GM18508 (cell line): ENCODE data around the gene CRYBB1.
"Not testable (repeated sequence)": the region's sequence is repeated elsewhere in the genome, so short reads cannot be mapped to it uniquely, and the experiment has no call there.

ENCODE experiments used
- ATAC-seq: cut with Tn5 transposase; IDR thresholded peaks from one replicate; pipeline ENCODE4 v1.9.1; 2021; ENCODE audit warnings: moderate number of reproducible peaks; ENCODE audit not compliant: insufficient read depth, unreplicated experiment

CRYBB1 gene

DNA sequence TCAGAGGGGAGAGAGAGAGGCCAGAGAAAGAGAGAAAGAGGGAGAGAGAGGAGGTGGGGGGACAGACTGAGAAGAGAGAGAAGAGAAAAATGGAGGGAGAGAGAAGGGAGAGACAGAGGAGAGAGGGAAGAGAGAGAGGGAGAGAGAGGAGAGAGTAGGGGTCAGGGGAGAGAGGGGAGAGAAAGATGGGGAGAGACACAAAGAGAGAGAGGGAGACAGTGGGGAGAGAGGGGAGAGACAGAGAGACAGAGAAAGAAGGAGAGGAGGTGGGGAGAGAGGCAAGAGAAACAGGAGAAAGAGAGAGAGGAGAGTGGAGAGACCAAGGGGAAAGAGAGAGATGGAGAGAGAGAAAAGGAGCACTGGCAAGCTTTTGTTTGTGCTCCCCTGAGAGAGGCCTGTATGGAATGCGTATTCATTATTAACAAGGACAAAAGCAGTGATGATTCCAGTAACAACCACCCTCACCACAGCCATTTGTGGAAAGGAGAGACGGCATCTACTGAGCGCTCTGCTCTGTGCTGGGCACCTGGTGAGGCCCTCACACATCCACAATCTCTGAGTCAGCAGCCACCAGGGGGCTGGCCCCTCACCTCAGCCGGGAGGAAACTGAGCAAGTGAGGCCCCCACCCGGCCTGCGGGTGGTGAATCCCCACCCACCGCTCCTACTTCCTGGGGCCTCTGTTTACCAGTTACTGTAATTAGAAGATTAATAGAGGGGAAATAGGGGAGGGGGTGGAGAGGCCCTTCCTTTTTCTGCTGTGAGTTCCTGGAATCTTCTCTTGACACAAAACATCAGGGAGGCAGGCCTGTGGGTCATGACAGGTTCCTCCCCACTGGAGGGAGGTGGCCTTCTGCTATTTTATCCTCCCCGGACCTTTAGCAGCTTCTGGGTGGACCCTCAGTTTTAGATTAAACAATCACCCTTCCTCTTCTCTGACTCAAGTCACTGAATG, 24.9 kb upstream of the CRYBB1 start:
- ATAC-seq, result no peak

GRCh38 chr22:26636296-26636695, 18.5 kb upstream of the CRYBB1 start:
- ATAC-seq, result no peak

DNA sequence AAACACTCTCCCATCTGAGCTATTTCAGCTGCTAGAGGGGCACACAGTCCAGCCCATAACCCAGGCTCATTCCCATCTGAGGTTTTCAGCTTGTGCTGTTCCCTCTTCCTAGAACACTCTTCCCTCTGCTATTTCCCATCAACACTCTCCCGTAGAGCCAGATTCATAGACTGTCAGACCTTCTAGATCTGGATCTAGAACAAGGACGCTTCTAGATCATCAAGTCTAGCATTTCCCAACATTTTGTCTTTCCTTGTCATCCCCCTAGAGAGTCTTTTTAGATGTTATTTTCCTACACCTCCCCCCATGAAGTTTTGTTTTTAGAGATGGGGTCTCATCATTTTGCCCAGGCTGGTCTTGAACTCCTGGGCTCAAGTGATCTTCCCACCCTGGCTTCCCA, 17.3 kb upstream of the CRYBB1 start:
- no peak for ATAC-seq

GRCh38 chr22:26634189-26634588, 16.4 kb upstream of the CRYBB1 start:
- no peak for ATAC-seq

- ATAC-seq, result no peak
Observed at GRCh38 chr22:26632422-26633155, 14.8 kb upstream of the CRYBB1 start.

DNA sequence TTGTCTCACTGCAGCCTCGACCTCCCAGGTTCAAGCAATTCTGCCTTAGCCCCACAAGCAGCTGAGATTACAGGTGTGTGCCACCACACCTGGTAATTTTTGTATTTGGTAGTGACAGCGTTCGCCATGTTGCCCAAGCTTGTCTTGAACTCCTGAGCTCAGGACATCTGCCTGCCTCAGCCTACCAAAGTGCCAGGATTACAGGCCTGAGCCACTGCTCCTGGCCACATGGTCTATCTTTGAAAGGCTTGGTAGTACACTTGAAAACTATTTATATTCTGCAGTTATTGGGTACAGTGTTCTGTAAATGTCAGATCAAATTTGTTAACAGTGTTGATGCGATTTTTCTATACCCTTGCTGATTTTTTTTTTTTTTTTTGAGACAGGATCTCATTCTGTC, 13.5 kb upstream of the CRYBB1 start:
- ATAC-seq, result no peak

DNA sequence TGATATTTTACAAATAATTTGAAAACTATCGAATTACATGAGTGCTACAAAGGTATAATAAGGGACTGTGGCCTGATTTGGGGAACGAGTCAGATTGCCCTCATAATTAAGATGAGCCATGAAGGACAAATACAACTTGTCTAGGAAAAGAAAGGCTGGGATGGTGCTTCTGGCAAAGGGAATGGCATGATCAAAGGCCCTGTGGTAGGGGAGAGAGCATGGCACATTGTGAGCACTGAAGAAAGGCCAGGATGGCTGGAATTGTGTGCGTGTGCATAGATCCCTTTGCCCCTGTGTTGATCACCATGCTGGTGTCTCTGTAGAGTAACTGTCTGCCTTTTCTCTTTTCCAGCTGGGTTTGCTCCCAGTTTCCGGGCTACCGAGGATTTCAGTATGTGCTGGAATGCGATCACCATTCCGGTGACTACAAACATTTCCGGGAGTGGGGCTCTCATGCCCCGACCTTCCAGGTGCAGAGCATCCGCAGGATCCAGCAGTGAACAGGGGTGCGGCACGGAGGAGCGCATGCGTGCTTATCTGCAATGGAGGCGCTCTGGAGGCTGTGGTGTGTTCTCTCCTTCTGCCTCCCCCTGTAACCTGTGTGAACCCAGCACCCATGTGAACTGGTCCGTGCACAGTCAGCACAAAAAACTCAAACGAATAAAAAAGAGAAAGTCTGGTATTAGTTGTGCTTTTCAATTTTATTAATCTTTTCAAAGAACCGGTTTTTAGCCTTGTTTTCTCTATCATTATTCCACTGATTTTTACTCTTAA, 12.3 kb upstream of the CRYBB1 start:
- no peak for ATAC-seq

- ATAC-seq, result no peak
Observed at GRCh38 chr22:26624803-26625202, 7.0 kb upstream of the CRYBB1 start.

GRCh38 chr22:26623984-26624383, 6.2 kb upstream of the CRYBB1 start:
- ATAC-seq, result no peak

- no peak for ATAC-seq
Observed at GRCh38 chr22:26621663-26622062, 3.8 kb upstream of the CRYBB1 start, which contains the start of gene CRYBA4. CRYBA4 (plus strand) TSS chr22:26621963; CDS start chr22:26622597, 634 bp downstream.

DNA sequence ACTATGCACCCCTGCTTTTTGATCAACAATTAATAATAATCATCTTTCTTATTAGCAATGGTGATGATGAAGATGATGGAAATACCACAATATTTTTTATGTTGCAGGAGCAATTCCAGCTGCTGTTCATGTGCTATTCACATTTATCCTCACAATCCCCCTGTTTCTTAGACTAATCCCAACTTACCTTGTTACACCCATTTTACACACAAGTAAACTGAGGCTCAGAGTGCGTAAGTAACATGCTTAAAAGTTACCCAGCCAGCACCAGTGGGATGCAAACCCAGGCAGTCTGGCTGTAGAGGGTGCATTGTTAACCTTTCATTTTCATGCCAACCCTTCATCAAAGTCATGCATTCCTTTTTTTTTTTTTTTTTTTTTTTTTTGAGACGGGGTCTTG, 2.4 kb upstream of the CRYBB1 start:
- no peak for ATAC-seq

DNA sequence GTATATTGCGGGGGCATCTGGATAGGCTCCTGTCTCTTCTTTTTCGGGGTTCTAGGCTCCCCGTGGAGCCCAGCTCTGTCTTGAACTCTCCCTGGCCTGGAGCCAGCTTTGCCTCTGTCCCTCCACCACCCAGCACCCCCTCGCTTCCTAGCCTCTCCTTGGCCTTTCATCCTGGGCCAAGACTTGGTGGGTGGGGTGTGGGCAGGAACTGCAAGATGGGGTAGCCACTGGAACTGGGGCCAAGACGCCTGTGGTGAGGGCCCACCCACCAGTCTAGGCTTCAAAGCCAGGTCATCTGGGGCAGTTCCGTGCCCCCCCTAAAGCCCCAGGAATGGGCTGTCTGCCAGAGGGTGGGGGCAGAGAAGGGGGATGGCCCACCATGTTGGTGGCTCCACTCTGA, 1.7 kb upstream of the CRYBB1 start:
- ATAC-seq, result no peak

DNA sequence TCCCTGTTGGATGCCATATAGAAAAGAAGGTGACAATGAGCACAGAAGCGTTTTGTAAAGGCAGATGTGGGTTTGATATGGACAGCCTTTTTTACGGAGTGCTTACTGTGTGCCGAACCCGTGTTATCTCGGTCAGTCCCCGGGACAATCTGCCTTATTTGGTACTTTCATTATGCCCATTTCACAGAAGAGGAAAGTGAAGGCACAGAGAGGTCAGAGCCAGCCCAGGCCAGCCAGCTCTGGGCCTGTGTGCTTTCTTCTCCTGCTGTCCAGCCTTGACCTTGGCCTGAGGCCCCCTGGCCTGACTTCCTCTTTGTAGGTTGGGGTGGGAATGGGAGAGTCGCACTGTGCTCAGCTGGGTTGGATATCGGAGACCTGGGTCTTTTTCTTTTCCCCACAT, 628 bp upstream of the CRYBB1 start:
- no peak for ATAC-seq

GRCh38 chr22:26616650-26617049, 1.2 kb downstream of the CRYBB1 start:
- no peak for ATAC-seq

DNA sequence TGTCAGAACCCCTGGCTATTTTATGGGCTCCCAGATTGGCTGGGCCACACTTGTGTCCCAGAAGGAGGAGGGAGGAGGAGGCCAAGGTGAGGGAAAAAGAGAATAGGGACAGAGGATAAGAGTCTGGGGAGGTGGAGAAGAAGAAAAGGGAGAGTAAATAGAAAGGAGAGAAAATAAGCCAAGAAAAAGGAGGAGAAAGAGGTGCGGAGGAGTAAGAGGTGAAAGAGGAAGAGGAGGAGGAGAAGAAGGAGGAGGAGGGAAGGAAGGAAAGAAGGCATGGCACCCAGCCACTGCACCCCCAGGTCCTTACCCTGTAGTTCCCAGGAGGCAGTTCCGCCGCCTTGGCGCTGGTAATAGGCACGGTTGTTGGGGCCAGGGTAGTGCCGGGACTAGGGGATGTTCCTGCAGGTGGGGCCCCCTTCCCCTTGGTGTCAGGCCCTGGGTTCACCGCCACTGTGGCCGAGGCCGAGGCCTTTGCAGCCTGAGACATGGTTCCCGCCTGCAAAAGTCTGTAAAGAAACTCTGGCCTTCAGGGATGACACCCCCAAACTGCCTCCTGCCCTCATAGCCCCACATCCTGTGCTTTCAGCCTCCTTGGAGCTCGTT, 1.9 kb downstream of the CRYBB1 start:
- ATAC-seq, result no peak

DNA sequence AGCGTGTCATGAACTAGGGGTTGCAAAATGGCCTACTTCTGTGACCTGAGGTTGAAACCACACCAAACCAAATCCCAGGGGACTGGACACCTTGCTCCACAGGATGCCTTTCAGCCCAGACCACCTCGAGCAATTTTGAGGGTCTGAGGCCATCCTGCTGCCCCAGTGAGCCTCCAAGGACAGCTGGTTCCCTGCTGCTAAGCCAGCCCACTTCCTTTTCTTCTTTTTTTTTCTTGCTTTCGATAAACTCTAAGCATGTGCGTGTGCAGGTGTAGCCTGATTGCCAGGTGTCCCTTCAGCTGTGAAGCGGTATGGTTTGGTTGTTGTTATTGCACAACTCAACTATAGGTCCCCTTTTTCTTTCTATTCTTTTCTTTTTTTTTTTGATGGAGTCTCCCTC, 2.7 kb downstream of the CRYBB1 start:
- peak; percentile 51 for ATAC-seq

DNA sequence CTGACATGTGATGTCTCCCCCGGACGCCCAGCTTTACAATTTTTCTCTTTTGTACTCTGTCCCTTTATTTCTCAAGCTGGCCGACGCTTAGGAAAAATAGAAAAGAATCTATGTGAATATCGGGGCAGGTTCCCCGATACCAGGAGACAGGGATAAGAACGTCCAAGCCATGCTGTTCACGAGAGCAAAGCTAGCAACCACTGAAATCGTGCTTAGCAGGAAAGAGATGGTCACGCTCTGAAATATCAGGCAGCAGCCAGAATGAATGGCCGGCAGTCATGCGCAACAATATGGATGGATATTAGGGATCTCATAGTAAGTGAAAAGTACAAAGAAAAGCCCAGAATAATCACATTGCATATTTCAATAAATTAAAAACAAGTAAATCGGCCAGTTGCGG, 3.5 kb downstream of the CRYBB1 start:
- ATAC-seq, result no peak

- ATAC-seq, result not testable (repeated sequence)
Observed at GRCh38 chr22:26613753-26614152, 4.1 kb downstream of the CRYBB1 start.

GRCh38 chr22:26612652-26613051, 5.2 kb downstream of the CRYBB1 start:
- no peak for ATAC-seq

DNA sequence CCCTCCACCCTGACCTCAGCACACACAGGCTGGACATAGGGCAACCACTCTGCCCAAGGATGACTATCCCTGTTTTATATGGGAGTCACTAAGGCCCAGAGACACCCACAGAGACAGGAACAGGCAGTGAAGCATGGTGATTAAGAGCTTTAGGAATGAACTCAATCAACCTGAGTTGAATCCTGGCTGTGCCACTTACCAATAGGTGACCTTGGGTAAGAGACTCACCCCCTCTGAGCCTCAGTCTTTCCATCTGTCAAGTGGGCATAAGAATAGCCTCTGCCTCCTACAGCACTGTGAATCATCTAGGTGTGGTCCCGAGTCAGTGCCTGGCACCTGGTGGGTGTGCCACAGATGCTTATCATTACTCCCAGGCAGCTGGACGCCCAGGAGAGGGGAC, 6.8 kb downstream of the CRYBB1 start:
- no peak for ATAC-seq
